A673 (cell line): ENCODE data around the gene CCDC197.

Source experiments
- EZH2 ChIP-seq: fragments of 200-600 bp; sonication (generic); IDR thresholded peaks from 2 replicates; pipeline ENCODE4 v1.6.1; 2017; ENCODE audit warnings: borderline replicate concordance, low read depth, mild to moderate bottlenecking, mixed read lengths, antibody characterized with exemption, low read length; ENCODE audit not compliant: poor library complexity, severe bottlenecking
- TF ChIP-seq, protein P1 (sequence below): fragments of 300-800, 200-600 bp; sonication (generic); conservative IDR thresholded peaks from 2 replicates; pipeline ENCODE4 v1.5.1; 2017; ENCODE audit warnings: low read depth, mild to moderate bottlenecking, antibody characterized with exemption, low read length, moderate library complexity, mixed read lengths

- TF ChIP-seq, protein P1, sequence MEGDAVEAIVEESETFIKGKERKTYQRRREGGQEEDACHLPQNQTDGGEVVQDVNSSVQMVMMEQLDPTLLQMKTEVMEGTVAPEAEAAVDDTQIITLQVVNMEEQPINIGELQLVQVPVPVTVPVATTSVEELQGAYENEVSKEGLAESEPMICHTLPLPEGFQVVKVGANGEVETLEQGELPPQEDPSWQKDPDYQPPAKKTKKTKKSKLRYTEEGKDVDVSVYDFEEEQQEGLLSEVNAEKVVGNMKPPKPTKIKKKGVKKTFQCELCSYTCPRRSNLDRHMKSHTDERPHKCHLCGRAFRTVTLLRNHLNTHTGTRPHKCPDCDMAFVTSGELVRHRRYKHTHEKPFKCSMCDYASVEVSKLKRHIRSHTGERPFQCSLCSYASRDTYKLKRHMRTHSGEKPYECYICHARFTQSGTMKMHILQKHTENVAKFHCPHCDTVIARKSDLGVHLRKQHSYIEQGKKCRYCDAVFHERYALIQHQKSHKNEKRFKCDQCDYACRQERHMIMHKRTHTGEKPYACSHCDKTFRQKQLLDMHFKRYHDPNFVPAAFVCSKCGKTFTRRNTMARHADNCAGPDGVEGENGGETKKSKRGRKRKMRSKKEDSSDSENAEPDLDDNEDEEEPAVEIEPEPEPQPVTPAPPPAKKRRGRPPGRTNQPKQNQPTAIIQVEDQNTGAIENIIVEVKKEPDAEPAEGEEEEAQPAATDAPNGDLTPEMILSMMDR = no peak
- TF ChIP-seq EZH2 = no peak
Observed at GRCh38 chr14:94015223-94015622, 18.1 kb downstream of the CCDC197 start.
